NCI-H345 treated with DMSO at 0.1 percent for 48 hours (cell line): Measurements from ENCODE around the gene NFKBIB.

Experiments
- DNase-seq: peaks from one replicate; lab custom pipeline; 2025; ENCODE audit not compliant: unreplicated experiment; lab: John Stamatoyannopoulos, UW

The NFKBIB gene

DNA sequence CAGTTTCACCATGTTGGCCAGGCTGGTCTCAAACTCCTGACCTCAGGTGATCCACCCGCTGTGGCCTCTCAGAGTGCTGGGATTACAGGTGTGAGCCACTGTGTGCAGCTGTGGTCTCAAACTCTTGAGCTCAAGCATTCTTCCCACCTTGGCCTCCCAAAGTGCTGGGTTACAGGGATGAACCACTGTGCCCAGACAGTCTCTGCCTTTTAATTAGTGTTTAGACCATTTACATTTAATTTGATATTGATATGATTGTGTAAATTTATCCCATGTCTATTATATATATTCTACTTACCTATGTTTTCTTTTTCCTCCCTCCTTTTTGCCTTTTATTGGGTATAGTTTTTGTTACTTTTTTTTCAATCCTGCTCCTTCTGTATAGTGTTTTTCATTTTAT lies 1.9 kb downstream of the NFKBIB start:
- no peak for DNase-seq

DNA sequence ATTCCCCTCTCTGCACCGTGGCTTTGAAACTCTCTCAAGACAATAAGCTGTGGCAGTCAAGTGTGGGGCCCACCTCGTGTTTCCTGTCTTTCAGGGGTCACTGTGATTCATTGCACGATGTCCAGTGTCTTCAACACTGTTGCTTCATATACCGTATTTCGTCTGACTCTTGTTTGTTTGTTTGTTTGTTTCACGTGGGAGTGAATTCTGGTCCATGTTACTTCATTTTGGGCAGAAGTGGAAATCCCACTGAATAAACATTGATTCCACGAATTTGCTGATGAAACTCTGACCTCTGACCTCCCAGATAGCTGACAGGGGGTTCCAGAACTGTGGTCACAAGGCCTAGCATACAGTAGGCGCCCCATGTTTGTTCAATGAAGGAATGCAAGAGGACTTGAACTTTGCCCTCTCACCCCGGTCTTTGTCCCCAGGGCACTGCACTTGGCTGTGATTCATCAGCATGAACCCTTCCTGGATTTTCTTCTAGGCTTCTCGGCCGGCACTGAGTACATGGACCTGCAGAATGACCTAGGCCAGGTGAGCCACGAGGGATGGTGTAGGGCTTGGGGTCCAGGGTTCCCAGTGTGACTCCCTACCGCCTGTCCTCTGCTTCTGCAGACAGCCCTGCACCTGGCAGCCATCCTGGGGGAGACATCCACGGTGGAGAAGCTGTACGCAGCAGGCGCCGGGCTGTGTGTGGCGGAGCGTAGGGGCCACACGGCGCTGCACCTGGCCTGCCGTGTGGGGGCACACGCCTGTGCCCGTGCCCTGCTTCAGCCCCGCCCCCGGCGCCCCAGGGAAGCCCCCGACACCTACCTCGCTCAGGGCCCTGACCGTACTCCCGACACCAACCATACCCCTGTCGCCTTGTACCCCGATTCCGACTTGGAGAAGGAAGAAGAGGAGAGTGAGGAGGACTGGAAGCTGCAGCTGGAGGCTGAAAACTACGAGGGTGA lies 5.1 kb downstream of the NFKBIB start:
- DNase-seq: no peak

DNA sequence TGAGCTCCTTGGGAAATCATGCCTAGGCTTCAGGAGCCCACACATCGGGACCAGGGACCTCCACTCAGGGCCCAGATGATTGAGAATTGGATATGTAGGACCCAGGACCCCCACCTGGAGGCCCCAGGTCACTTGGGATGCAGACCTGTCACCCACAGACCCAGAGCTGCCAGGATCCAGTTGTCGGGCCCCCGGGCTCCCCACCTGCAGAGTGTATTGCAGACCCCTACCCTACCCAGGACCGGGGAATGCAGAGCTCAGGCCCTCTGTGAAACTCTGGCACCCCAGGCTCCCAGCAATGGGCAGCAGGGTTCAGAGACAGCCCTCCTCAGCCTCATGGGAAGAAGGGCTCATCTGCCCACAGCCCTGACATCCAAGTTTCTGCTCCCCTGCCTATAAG lies 5.9 kb downstream of the NFKBIB start:
- no peak for DNase-seq

DNA sequence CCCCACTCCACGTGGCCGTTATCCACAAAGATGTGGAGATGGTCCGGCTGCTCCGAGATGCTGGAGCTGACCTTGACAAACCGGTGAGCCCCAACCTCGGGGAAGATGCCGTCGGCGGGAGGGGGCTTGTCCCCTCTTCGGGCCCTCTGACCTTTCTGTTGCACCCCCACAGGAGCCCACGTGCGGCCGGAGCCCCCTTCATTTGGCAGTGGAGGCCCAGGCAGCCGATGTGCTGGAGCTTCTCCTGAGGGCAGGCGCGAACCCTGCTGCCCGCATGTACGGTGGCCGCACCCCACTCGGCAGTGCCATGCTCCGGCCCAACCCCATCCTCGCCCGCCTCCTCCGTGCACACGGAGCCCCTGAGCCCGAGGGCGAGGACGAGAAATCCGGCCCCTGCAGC lies 7.5 kb downstream of the NFKBIB start:
- DNase-seq: no peak

DNA sequence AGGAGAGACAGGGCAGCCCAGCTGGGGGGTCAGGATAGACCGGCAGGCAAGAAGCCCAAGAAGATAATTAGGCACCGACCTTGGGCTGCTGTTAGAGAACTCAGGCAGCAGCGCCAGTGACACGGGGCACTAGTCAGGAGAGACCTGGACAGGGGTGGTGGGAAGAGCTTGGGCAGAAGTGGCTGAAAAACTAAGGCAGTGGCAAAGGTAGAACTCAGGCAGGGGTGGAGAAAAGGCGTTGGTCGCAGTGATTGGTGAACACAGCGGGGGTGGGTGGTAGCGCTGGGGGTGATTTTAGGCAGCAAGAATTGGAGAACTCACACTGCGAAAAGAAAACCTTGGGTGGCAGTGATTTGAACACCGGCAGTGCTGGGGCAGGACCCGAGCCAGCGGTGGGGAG lies 7.9 kb downstream of the NFKBIB start:
- DNase-seq: no peak

DNA sequence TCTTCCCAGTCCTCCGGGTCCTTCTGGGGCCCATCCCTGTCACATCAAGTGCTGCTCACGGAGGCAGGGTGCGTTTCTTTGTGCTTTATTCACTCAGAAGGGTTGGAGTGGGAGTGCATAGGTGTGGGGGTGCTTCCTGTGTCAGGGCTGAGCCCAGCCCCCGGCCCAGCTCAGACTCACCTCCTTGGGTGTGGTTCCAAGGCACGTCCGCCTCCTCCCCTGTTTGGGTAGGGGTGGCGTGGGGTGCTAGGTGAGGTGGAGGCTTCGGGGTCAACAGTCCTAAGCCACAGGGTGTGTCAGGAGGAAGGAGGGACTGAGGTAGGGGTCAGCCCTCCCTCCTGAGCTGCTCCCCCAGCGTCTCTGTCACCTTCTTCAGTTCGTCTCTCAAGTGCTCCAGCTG lies 9.1 kb downstream of the NFKBIB start:
- DNase-seq: no peak

DNA sequence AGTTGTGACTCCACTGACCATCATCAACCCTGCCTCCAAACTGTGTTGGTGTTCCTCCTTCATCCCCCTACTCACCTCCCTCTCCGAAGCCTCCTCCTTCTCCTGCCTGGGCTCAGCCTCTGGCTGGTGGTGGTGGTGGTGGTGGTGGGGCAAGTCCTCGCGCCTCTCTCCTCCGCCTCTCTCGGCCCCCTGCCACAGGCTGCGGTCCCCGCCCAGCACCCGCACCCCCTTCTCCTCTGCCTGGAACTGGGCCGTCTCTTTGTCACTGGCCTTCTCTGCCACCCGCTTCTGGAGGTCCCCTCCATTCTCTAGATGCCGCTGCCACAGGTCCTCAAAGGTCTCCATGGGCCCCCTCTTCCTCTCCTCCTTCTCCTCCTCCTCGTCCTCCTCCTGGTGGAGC lies 10.7 kb downstream of the NFKBIB start:
- DNase-seq: no peak

DNA sequence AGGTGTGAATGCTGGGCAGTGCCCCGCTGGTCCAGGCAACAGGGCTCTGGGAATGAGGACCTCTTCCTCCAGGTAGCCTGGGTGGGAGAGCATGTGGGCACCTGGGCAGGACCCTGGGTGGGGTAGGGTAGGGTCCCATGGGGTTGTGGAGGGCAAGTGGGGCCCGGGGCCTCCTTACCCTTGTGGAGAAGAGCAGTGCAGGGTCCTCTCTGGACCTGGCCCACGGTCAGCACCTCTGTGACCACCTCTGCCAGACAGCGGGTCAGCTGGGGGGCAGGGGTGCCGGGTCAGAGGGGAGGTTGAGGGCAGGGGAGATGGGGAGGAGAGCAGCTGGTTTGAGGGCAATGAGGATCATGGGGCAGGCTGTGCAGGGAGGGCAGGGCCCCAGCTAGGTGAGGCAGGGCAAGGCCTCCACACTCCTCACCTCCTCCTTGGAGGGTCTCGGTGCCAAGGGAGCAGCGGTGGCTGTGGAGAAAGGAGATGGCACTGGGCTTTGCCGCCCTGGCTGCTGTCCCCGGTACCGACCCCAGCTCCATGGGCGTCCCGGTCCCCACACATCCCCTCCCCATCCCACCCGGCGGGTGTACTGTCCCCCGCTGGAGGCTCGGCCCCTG lies 11.7 kb downstream of the NFKBIB start:
- DNase-seq: no peak

DNA sequence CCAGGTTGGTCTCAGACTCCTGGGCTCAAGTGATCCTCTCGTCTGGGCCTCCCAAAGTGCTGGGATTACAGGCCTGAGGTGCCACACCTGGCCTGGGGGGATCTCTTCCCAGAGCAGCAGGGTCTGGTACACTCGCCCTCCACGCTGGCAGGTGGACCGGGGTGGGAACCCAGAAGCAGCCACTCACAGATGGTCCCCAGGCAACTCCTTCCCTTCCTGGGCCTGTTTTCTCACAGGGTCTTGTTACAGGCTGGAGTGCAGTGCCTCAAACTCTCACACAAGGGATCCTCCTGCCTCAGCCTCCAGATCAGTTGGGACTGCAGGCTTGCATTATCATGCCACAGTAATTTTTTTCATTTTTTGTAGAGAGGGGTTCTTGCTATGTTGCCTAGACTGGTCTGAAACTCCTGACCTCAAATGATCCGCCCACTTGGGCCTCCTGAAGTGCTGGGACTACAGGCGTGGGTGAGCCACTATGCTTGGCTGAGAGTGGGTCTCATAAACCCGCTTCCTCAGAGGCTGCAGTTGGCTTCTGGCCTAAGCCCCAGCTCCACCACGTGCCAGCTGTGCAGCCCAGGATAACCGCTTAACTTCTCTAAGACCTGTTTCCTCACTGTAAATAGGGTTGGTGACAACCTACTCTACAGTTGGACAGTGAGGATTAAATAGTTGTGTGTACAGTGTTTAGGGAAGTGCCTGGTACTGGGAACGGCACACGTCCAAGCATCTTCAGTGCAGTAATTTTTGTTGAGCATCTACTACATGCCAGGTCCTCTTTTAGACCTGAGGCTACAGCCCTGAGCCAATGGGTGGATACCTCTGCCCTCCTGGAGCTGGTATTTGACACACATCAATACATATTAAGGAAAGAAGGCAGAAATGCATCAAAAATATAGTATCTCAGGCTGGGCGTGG lies 13.1 kb downstream of the NFKBIB start:
- no peak for DNase-seq

DNA sequence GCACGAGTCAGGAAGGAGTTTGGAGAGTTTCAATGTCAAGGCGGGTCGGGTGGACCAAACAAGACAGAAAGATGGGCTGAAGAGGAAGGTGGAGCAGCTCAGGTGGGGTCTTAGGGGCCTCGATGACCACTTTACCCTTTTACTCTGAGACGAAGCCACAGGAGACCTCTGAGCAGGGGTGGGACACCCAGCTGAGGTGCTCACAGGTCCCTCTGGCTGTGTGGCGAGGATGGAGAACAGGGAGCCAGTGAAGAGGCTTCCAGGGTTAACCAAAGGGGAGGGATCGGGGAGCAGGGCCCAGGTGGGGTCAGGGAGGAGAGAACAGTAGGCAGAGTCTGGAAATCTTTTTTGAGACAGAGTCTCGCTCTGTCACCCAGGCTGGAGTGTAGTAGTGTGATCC lies 14.2 kb downstream of the NFKBIB start:
- no peak for DNase-seq

DNA sequence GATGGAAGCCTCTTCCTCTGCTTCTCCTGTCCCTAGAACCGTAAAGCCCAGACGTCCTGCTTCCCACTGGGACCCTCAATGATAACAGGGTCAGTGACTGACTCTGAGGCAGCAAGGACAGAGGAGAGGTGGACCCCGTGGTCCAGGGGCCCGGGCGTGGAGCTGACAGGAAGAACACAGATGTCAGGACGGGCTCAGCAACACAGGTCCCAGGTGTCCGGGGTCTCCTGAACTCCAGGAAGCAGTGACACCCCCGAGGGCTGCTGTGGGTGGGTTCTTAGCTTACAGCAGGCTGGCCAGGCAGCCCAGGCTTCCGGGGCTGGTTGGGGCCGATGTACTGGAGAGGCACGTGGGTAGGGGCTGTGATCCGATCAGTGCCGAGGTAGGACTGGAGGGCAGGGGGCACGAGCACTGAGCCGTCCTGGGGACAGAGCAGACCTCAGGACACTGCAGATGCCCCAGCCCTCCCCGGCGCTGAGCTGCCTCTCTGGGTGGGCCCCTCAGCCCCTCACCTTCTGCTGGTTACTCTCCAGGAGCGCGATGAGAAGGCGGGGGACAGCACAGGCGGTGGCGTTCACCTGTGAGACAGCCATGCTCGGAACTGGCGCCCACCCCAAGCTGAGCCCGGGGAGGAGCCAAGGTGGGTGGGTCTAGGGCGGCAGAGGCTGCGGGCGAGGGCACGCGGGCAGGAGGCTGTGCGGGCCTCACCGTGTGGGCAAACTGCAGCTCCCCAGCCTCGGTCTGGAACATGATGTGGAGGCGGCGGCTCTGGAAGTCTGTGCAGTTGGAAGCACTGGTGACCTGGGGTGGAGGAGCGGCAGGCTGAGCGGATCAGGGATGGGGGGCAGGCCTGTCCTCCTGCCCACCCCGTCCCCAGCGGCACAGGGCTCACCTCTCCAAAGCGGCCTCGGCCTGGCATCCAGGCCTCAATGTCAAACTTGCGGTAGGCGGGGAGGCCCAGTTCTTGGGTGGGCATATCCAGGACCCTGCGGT lies 15.9 kb downstream of the NFKBIB start:
- DNase-seq: no peak

DNA sequence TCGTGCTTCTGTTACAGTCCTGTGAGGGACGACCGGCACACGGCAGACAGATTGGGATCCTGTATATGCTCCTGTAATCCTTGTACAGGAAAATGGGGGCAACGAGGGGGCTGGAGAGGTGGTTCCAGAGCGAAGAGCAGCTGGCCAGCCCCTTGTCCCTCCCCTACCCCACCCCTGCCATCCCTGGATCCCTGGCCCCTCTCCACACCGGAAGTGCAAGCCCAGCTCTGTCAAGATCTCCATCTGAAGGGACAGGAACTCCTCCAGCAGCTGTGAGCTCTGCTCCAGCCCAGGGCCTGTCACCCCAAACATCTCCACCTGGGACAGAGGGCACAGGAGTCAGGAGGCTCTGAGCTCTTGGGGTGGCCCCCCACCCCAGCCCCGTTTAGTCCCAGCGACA lies 17.7 kb downstream of the NFKBIB start:
- no peak for DNase-seq

DNA sequence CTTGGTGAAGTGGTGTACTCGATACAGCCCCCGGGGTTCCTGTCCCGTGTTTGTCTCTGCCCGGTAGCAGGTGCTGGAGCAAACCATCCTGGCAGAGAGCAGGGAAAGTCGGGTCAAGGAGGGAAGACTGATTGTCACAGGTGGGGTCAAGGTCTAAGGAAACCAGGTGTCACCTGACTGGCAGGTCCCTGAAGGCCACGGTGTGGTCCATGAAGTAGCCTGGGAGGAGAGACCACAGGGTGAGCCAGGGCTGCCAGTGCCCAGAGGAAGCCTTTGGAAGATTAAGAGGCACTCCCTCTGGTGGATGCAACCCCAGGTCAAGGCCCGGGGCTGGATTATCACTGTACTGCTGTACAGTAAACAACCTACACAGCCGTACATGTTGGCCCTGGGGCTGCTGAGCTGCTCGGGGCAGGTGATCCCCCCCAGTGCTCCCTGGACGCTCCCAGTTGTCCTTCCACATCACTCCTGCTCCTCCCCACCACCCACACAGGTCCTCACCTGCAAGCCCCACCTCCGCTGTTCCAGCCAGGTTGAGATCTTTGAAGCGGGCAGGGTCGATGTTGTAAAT lies 18.2 kb downstream of the NFKBIB start:
- DNase-seq: no peak

DNA sequence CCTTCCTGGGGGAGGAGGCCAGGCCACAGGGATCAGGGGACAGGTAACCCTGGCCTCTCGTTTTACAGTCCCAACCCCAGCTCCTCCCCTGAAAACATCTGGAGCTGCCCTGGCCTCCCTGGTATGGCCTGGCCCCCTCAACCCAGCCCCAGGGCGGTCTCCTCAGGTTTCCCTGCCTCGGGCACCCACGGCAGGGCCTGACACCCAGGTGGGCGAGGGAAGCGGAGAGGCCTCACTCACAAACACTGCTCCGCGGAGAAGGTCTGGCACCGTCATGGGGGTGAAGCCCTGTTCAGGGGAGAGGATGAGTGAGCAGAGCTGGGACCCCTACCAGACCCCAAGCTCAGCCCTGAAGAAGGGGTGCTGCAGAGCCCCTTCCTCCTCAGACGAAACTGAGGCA lies 18.8 kb downstream of the NFKBIB start:
- DNase-seq: no peak

DNA sequence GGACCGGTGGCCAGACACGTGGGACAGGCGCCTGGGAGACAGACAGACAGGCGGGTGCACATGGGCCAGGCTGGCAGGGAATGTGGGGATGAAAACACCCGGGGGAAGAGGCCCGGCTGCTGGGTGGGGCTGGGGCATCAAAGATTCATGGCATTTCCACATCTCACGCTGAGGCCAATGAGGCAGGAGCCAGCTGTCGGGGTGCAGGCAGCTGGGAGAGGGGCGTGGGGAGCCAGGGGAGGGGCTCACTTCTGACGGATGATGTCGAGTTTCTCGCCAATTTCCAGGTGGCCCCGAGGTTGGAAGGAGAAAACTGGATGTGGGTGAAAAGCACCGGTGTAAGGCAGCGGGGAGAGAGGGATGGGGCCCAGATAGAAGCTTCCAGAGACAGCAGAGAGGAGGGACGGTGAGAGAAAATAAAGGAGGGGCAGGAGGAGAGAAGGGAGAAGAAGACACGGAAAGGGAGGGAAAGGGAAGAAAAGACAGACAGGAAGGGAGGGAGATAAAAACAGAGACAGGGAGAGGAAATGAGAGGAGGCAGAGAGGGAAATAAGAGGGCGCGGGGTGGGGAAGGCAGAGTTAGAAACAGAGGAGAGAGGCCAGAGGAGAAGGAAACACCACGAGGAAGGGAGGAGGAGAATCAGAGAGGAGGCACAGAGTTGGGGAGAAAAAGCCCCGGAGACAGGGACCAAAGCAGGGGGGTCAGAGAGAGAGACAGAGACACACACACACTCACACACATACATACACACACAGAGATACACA lies 20.2 kb downstream of the NFKBIB start:
- DNase-seq: no peak

DNA sequence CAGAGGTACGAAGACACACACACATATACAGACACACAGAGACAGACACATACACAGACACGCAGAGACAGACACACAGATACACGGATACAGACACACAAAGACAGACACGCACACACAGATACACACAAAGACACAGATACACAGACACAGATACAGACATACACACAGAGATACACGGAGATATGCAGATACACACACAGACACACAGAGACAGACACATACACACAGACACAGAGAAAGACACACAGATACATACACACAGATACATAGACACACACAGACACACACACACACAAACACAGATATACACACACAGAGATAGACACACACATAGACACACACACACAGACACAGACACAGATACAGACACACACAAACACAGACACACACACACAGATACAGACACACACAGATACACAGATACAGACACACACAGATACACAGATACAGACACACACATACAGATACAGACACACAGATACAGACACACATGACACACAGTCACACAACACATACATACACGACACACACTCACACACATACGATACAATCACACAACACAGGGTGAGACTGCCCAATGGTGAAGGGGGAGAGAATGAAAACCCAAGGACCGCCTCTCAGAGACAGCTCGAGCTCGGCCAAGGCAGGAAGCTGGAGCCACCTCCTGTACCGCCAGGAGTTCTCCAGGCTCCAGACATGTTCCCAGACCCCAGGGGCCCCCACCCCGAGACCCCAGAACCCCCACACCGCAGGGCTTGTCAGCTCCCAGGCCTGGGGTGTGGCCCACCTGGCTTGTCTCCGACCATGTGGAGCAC lies 21.0 kb downstream of the NFKBIB start:
- DNase-seq: no peak

DNA sequence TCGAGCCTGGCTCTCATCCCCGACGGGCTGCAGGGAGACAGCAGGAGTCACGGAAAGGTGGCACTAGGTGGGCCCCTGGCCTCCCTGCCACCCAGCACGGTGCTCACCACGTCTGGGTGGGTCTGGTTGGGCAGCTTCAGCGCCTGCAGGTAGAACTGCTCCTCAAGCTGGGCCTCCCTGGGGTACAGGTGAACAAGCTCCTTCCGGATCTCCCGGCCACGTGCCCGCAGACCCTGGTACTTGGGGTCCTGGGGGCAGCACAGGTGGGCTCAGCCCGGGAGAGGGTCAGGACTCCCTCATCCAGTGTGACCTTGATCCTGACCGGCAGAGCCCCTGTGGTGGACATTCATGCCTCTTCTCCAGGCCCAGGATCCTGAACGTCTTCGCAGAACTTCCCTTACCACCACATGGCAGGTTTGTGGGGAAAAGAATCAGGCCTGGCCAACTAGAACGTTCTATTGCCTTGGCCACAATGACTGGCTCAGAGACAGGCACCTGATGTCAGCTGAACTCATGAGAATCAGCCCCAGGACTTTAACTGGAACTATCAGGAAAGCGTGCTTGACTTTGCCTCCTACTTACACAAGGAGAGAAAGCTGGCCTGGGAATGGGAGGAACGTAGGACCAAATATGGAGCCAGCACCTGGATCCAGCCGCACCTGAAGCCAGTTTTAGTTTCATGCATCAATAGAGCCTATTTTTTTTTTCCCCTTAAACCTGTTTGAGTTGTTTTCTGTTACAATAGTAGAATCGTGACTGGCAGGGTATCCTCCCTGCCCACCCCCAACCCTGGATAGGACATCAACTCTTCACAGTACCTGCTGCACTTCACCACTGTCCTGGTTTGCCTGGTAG lies 21.9 kb downstream of the NFKBIB start:
- DNase-seq: no peak
